OCI-LY3 (cell line): ENCODE results near the gene NT5C3A.
"Not testable (repeated sequence)": the region's sequence is repeated elsewhere in the genome, so short reads cannot be mapped to it uniquely, and the experiment has no call there.

Experiments used
- H2AFZ ChIP-seq: fragments of 200-600, 300-600 bp; shearing (Covaris generic); 2 replicates; pipeline ENCODE4 v1.6.0; 2014; ENCODE audit warnings: antibody characterized with exemption, low read depth, low read length
- H3K27ac ChIP-seq: fragments of 200-600, 300-600 bp; sonication (generic); 2 replicates; pipeline ENCODE4 v1.5.1; 2014; ENCODE audit warnings: mild to moderate bottlenecking, low read length, moderate library complexity, mixed read lengths
- H3K27me3 ChIP-seq: fragments of 200-600, 300-600 bp; sonication (generic); 2 replicates; pipeline ENCODE4 v1.6.1; 2014; ENCODE audit warnings: low read depth, low read length, mixed read lengths
- H3K36me3 ChIP-seq: fragments of 200-600, 300-600 bp; sonication (generic); replicated peaks from 2 replicates; pipeline ENCODE3; 2014; ENCODE audit warnings: low read depth, low read length, mixed read lengths
- H3K4me1 ChIP-seq: fragments of 300-600, 200-600 bp; sonication (generic); 2 replicates; pipeline ENCODE4 v1.6.1; 2014; ENCODE audit warnings: low read length, mixed read lengths
- H3K4me2 ChIP-seq: fragments of 200-600, 300-600 bp; sonication (generic); 2 replicates; pipeline ENCODE4 v1.6.1; 2014; ENCODE audit warnings: low read length, mixed read lengths
- H3K4me3 ChIP-seq: fragments of 300-600, 200-600 bp; sonication (generic); 2 replicates; pipeline ENCODE4 v1.5.1; 2014; ENCODE audit warnings: antibody characterized with exemption, mild to moderate bottlenecking, low read length, moderate library complexity
- H3K79me2 ChIP-seq: fragments of 300-600, 200-600 bp; shearing (Covaris generic); 2 replicates; pipeline ENCODE4 v1.6.1; 2014; ENCODE audit warnings: mild to moderate bottlenecking, low read length, mixed read lengths
- H3K9ac ChIP-seq: fragments of 300-600, 200-600 bp; shearing (Covaris generic); 2 replicates; pipeline ENCODE4 v1.6.0; 2014; ENCODE audit warnings: mild to moderate bottlenecking, low read length, moderate library complexity
- H3K9me3 ChIP-seq: fragments of 200-600, 300-600 bp; shearing (Covaris generic); 2 replicates; pipeline ENCODE4 v1.6.1; 2014; ENCODE audit warnings: low read length, mixed read lengths; ENCODE audit not compliant: insufficient read depth
- H4K20me1 ChIP-seq: fragments of 200-600, 300-600 bp; sonication (generic); 2 replicates; pipeline ENCODE4 v1.6.1; 2016; ENCODE audit warnings: low read length, mixed read lengths; ENCODE audit not compliant: insufficient read depth
- CTCF ChIP-seq: fragments of 200-600, 300-600 bp; sonication (generic); IDR thresholded peaks from 2 replicates; pipeline ENCODE4 v1.5.1; 2014; ENCODE audit warnings: antibody characterized with exemption, low read length, low read depth
- EZH2phosphoT487 ChIP-seq: fragments of 200-600 bp; shearing (Covaris generic); IDR thresholded peaks from 2 replicates; pipeline ENCODE4 v1.6.1; 2018; ENCODE audit warnings: antibody characterized with exemption, mixed run types, low read depth

Gene NT5C3A

DNA sequence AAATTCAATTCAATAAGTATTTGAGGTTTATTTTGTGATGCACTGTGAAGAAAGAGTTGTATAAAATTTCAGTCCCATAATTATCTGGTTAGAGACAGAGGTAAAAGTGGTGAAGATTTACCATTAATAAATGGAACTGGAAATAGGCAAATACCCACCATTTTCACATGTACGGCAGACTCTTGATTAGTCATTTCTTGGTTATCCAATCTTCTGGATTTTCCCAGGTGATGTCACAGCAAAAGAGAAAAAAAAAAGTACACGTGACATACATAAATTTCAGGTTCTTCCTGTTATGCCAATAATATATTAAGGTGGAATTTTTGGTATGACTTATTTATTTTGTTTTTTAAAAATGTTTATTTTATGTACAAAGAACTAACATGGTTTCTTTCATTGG is 26.8 kb downstream of the NT5C3A start:
- Histone ChIP-seq H3K4me3 (no peak overlapping the region), H3K9me3 (no peaks in the 10 kb centered on the region), H3K79me2 (peaks cover 59% of the 10 kb centered on the region), H3K27me3 (no peaks in the 10 kb centered on the region), H3K4me2 (no peak overlapping the region), H3K36me3 (no peaks in the 10 kb centered on the region), H3K4me1 (peaks cover 17% of the 10 kb centered on the region), H3K27ac (no peak overlapping the region), H4K20me1 (peaks cover 24% of the 10 kb centered on the region), H2AFZ (no peak overlapping the region), H3K9ac (no peak overlapping the region)
- no peak for TF ChIP-seq EZH2phosphoT487
- no peak for TF ChIP-seq CTCF

DNA sequence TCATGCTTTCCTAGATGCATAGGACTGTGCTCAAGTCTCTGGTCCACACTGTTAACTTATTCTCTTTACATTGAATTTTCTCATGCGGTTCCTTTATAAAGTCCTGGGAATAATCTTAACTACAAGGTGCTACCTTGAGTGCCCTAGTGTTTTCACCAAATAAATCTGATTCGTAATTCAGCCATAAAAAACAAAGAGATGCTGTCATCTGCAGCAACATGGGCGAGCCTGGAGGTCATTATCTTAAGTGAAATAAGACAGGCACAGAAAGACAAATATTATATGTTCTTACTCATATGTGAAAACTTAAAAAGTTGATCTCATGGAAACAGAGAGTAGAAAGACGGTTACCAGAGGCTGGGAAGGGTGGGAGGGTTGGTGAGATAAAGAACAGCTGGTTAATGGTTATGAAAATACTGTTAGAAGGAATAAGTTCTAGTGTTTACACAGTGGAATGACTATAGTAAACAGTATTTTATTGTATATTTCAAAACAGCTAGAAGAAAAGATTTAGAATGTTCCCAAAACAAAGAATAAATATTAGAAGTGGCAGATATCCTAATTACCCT is 38.3 kb downstream of the NT5C3A start:
- TF ChIP-seq EZH2phosphoT487 (no peak), CTCF (no peak)
- Histone ChIP-seq H3K27ac (no peak overlapping the region), H3K4me1 (no peaks in the 10 kb centered on the region), H3K9me3 (no peaks in the 10 kb centered on the region), H4K20me1 (no peaks in the 10 kb centered on the region), H3K4me2 (no peak overlapping the region), H3K79me2 (no peaks in the 10 kb centered on the region), H3K27me3 (no peaks in the 10 kb centered on the region), H3K9ac (no peak overlapping the region), H3K4me3 (no peak overlapping the region), H3K36me3 (peaks cover 15% of the 10 kb centered on the region), H2AFZ (no peak overlapping the region)

DNA sequence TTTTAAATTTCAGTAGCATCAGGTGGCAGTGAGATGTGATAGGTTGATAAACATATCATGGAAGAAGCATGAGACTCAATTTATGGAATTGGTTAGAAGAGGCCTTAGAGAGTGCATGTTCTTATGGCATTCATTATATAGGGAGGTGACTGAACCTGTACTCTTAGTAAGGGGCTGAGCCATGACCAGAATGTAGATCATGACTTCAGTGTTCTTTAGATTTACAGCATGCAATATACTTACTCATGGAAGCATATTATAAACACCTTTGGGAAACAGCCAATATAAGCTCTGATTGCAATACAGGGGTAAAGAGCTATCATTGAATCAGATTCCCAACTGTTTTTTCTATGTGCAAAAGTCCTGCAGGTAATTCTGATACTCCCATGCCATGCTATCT is 50.2 kb downstream of the NT5C3A start:
- H4K20me1 ChIP-seq = no peaks in the 10 kb centered on the region
- H3K9ac ChIP-seq = no peak overlapping the region
- no peak overlapping the region for H3K4me3 ChIP-seq
- no peak overlapping the region for H2AFZ ChIP-seq
- no peak overlapping the region for H3K27ac ChIP-seq
- TF ChIP-seq CTCF = no peak
- TF ChIP-seq EZH2phosphoT487 = no peak
- H3K4me2 ChIP-seq = no peak overlapping the region
- H3K9me3 ChIP-seq = no peaks in the 10 kb centered on the region
- peaks cover 9% of the 10 kb centered on the region for H3K36me3 ChIP-seq
- no peaks in the 10 kb centered on the region for H3K27me3 ChIP-seq
- no peaks in the 10 kb centered on the region for H3K79me2 ChIP-seq
- H3K4me1 ChIP-seq = no peaks in the 10 kb centered on the region

GRCh38 chr7:33009734-33010133 is 52.8 kb downstream of the NT5C3A start:
- Histone ChIP-seq H2AFZ (no peak overlapping the region), H3K4me3 (no peak overlapping the region), H3K4me1 (no peaks in the 10 kb centered on the region), H3K79me2 (no peaks in the 10 kb centered on the region), H3K36me3 (peaks cover 9% of the 10 kb centered on the region), H3K27ac (no peak overlapping the region), H3K9me3 (no peaks in the 10 kb centered on the region), H3K9ac (no peak overlapping the region), H3K4me2 (no peak overlapping the region), H3K27me3 (no peaks in the 10 kb centered on the region), H4K20me1 (no peaks in the 10 kb centered on the region)
- TF ChIP-seq CTCF (no peak), EZH2phosphoT487 (no peak)

GRCh38 chr7:33005690-33006089 is 56.9 kb downstream of the NT5C3A start:
- H3K4me3 ChIP-seq, H3K9me3 ChIP-seq, H3K36me3 ChIP-seq, H3K4me1 ChIP-seq, H2AFZ ChIP-seq, H3K4me2 ChIP-seq, H3K27me3 ChIP-seq, H3K9ac ChIP-seq, H4K20me1 ChIP-seq, H3K79me2 ChIP-seq, H3K27ac ChIP-seq: not testable (repeated sequence)

GRCh38 chr7:33005193-33005592 is 57.4 kb downstream of the NT5C3A start:
- not testable (repeated sequence) for H3K9ac ChIP-seq, H3K4me3 ChIP-seq, H3K9me3 ChIP-seq, H4K20me1 ChIP-seq, H3K4me1 ChIP-seq, H3K36me3 ChIP-seq, H2AFZ ChIP-seq, H3K79me2 ChIP-seq, H3K4me2 ChIP-seq, H3K27ac ChIP-seq, H3K27me3 ChIP-seq
